IPS-15b (cell line): Measurements from ENCODE around the gene RSF1.

Experiments used
- H3K27me3 ChIP-seq: one replicate; pipeline ENCODE4 v1.6.1; 2013; ENCODE audit warnings: low read length; ENCODE audit not compliant: control insufficient read depth, insufficient read depth
- H3K36me3 ChIP-seq: one replicate; pipeline ENCODE4 v1.6.1; 2013; ENCODE audit warnings: low read length; ENCODE audit not compliant: control insufficient read depth, insufficient read depth
- H3K4me1 ChIP-seq: one replicate; pipeline ENCODE4 v1.6.1; 2013; ENCODE audit warnings: mild to moderate bottlenecking, low read length; ENCODE audit not compliant: control insufficient read depth, insufficient read depth
- H3K4me3 ChIP-seq: one replicate; pipeline ENCODE4 v1.5.1; 2013; ENCODE audit warnings: low read depth, low read length
- H3K9ac ChIP-seq: one replicate; pipeline ENCODE4 v1.6.1; 2013; ENCODE audit warnings: low read depth, mild to moderate bottlenecking, low read length
- H3K9me3 ChIP-seq: one replicate; pipeline ENCODE4 v1.6.1; 2013; ENCODE audit warnings: mild to moderate bottlenecking, low read length; ENCODE audit not compliant: control insufficient read depth, insufficient read depth

Gene RSF1

GRCh38 chr11:77801477-77801876 is 19.0 kb downstream of the RSF1 start:
- Histone ChIP-seq H3K4me3 (no peak overlapping the region), H3K36me3 (no peaks in the 10 kb centered on the region), H3K27me3 (no peaks in the 10 kb centered on the region), H3K9ac (no peak overlapping the region), H3K4me1 (no peaks in the 10 kb centered on the region), H3K9me3 (no peaks in the 10 kb centered on the region)

DNA sequence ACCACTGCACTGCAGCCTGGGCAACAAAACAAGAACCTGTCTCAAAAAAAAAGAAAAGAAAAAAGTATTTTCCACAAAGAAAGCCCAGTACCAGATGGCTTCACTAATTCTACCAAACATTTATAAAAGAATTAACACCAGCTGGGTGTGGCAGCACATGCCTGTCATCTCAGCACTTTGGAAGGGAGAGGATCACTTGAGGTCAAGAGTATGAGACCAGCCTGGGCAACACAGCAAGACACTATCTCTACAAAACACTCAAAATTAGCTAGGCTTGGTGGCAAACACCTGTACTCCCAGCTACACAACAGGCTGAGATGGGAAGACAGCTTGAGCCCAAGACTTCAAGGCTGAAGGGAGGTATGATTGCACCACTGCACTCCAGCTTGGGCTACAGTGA is 20.1 kb downstream of the RSF1 start:
- no peaks in the 10 kb centered on the region for H3K4me1 ChIP-seq
- H3K27me3 ChIP-seq = no peaks in the 10 kb centered on the region
- H3K36me3 ChIP-seq = no peaks in the 10 kb centered on the region
- no peaks in the 10 kb centered on the region for H3K9me3 ChIP-seq
- no peak overlapping the region for H3K9ac ChIP-seq
- H3K4me3 ChIP-seq = no peak overlapping the region

- H3K4me1 ChIP-seq = no peaks in the 10 kb centered on the region
- H3K4me3 ChIP-seq = no peak overlapping the region
- no peaks in the 10 kb centered on the region for H3K36me3 ChIP-seq
- H3K9ac ChIP-seq = no peak overlapping the region
- H3K9me3 ChIP-seq = no peaks in the 10 kb centered on the region
- H3K27me3 ChIP-seq = no peaks in the 10 kb centered on the region
These were observed 21.2 kb downstream of the RSF1 start for GRCh38 chr11:77799338-77799737.

GRCh38 chr11:77793972-77794371 is 26.6 kb downstream of the RSF1 start:
- no peaks in the 10 kb centered on the region for H3K27me3 ChIP-seq
- no peaks in the 10 kb centered on the region for H3K9me3 ChIP-seq
- no peaks in the 10 kb centered on the region for H3K36me3 ChIP-seq
- H3K9ac ChIP-seq = no peak overlapping the region
- H3K4me3 ChIP-seq = no peak overlapping the region
- no peaks in the 10 kb centered on the region for H3K4me1 ChIP-seq

DNA sequence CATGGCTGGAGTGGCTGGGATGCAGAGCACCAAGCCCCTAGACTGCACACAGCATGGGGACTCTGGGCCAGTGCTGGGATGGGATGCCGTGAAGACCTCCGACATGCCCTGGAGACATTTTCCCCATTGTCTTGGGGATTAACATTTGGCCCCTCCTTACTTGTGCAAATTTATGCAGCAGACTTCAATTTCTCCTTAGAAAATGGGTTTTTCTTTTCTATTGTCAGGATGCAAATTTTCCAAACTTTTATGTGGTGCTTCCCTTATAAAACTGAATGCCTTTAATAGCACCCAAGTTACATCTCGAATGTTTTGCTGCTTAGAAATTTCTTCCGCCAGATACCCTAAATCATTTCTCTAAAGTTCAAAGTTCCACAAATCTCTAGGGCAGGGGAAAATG is 29.2 kb downstream of the RSF1 start:
- Histone ChIP-seq H3K9ac (no peak overlapping the region), H3K27me3 (no peaks in the 10 kb centered on the region), H3K9me3 (no peaks in the 10 kb centered on the region), H3K4me3 (no peak overlapping the region), H3K4me1 (peaks cover 5% of the 10 kb centered on the region), H3K36me3 (no peaks in the 10 kb centered on the region)

DNA sequence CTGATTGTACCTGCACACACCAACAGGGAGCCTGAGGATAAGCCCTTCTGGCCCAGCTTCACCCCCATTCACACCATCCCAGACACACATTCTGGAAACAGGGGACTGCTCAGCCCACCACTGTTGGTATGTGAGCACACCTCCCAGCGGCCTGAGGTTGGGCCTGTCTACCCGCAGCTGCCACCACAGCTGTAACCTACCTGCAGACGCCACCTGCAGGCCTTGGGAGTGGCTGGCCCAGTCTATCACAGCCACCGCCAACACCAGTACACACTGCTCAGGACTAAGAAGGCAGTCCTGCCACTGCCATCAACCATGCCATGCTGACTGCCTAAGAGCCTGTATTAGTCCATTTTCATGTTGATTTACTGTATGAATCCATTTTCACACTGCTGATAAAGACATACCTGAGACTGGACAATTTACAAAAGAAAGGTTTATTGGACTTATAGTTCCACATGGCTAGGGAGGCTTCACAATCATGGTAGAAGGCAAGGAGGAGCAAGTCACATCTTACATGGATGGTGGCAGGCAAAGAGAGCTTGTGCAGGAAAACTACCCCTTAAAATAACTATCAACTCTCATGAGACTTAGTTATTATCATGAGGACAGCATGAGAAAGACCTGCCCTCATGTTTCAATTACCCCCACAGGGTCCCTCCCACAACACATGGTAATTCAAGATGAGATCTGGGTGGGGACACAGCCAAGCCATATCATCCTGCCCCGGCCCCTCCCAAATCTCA is 30.6 kb downstream of the RSF1 start:
- no peak overlapping the region for H3K9ac ChIP-seq
- no peaks in the 10 kb centered on the region for H3K9me3 ChIP-seq
- H3K4me1 ChIP-seq = peaks cover 5% of the 10 kb centered on the region
- H3K4me3 ChIP-seq = no peak overlapping the region
- H3K36me3 ChIP-seq = no peaks in the 10 kb centered on the region
- H3K27me3 ChIP-seq = no peaks in the 10 kb centered on the region

GRCh38 chr11:77789061-77789730 is 31.3 kb downstream of the RSF1 start:
- peaks cover 5% of the 10 kb centered on the region for H3K4me1 ChIP-seq
- no peaks in the 10 kb centered on the region for H3K36me3 ChIP-seq
- H3K9ac ChIP-seq = no peak overlapping the region

DNA sequence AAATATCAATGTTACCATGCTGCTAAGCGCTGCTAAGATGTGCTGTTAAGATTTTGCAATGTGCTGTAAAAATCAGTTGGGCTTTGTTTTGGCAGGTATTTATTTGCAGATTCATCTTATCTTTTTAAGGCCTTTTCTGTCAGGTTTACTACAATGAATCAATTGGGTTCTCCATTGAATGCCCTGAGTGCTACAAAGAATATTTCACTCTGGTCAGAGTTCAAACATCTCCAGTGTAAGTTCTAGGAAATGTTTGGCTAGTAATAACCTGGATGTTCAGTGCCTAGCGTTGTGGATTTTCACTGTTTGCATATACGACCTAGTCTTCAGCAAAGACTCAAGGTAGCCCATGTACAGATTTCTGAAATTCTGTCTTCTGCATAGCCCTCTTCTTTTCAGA is 36.0 kb downstream of the RSF1 start:
- H3K4me1 ChIP-seq = peaks cover 5% of the 10 kb centered on the region
- no peaks in the 10 kb centered on the region for H3K9me3 ChIP-seq
- no peak overlapping the region for H3K9ac ChIP-seq
- H3K36me3 ChIP-seq = no peaks in the 10 kb centered on the region
- H3K4me3 ChIP-seq = no peak overlapping the region
- no peaks in the 10 kb centered on the region for H3K27me3 ChIP-seq

More at GRCh38 chr11:77789061-77789730, 31.3 kb downstream of the RSF1 start:
- Histone ChIP-seq H3K9me3 (no peaks in the 10 kb centered on the region), H3K27me3 (no peaks in the 10 kb centered on the region), H3K4me3 (no peak overlapping the region)

DNA sequence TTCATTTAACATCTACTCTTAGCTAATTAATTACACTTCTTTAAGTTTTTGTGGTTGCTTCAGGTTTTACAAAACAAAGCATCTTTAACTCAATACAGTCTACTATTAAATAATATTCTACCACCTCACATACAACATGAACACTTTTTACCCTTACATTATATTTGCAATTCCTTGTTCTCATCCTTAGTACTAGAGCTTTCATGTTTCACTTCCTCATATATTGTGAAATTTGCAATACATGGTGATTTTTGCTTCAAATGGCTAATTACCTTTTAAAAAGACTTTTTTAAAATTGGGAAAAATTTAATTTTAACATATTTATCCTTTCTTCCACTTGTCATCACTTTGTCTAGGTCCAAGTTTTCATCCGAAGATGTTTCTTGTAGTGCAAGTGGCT is 37.5 kb downstream of the RSF1 start:
- Histone ChIP-seq H3K4me3 (no peak overlapping the region), H3K9ac (no peak overlapping the region), H3K36me3 (no peaks in the 10 kb centered on the region), H3K27me3 (no peaks in the 10 kb centered on the region), H3K4me1 (peaks cover 5% of the 10 kb centered on the region), H3K9me3 (no peaks in the 10 kb centered on the region)

GRCh38 chr11:77779935-77780334 is 40.6 kb downstream of the RSF1 start:
- Histone ChIP-seq H3K4me1 (no peaks in the 10 kb centered on the region), H3K27me3 (no peaks in the 10 kb centered on the region), H3K4me3 (no peak overlapping the region), H3K9ac (no peak overlapping the region), H3K9me3 (no peaks in the 10 kb centered on the region), H3K36me3 (no peaks in the 10 kb centered on the region)

- H3K9ac ChIP-seq = no peak overlapping the region
- no peaks in the 10 kb centered on the region for H3K36me3 ChIP-seq
- no peaks in the 10 kb centered on the region for H3K4me1 ChIP-seq
- H3K9me3 ChIP-seq = no peaks in the 10 kb centered on the region
- H3K27me3 ChIP-seq = no peaks in the 10 kb centered on the region
- H3K4me3 ChIP-seq = no peak overlapping the region
These were observed 42.0 kb downstream of the RSF1 start for GRCh38 chr11:77778549-77778948.

- Histone ChIP-seq H3K9me3 (no peaks in the 10 kb centered on the region), H3K4me3 (no peak overlapping the region), H3K4me1 (no peaks in the 10 kb centered on the region), H3K36me3 (no peaks in the 10 kb centered on the region), H3K9ac (no peak overlapping the region), H3K27me3 (no peaks in the 10 kb centered on the region)
These were observed 42.4 kb downstream of the RSF1 start for GRCh38 chr11:77778118-77778517.
